Islet precursor cell (in vitro differentiated cells): Measurements from ENCODE around the gene SPATA7.

ENCODE experiments used
- DNase-seq: peaks from one replicate; pipeline ENCODE4 v3.0.0-alpha.2; 2018

Gene SPATA7

DNA sequence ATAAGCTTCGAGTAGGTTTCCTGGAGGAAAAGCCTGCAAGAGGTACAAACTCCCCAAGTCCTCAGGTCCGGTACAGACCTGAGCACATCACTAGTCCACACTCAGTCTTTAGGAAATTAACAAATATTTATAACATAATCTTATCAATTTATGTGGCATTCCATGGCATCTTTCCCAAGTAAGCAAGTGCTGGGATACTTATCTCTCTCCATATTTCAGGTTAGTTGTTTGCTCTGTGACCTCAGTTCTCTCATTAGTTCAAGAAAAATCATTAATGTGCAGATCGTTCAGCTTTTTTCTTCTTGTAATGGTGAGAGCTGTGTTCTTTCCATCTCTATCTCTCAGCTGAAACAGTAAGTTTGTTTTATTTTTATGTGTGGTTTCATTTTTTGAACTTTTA is 34.7 kb downstream of the SPATA7 start:
- no peak for DNase-seq

- DNase-seq = no peak
These were observed 35.8 kb downstream of the SPATA7 start for GRCh38 chr14:88421286-88421685.

DNA sequence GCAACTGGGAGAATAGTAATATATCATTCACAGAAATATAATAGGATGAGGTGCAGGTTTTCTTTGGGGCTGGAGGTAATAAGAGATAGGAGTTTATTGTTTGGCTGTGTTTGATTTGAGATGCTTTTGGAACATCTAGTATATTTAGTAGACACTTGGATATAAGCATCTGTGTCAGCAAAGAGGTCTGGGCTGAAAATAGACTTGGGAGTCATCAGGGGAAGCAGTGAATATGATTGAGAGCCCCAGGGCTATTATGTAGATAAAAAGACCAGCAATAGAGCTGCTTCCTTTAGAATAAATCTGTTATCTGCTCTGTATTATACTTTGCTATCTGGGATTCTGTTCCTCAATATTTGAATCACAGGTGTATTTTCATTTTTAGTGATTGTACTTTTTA is 36.6 kb downstream of the SPATA7 start:
- DNase-seq = no peak

GRCh38 chr14:88422919-88423650 is 37.6 kb downstream of the SPATA7 start:
- no peak for DNase-seq

GRCh38 chr14:88424573-88424972 is 39.1 kb downstream of the SPATA7 start:
- DNase-seq = no peak

- no peak for DNase-seq
These were observed 40.8 kb downstream of the SPATA7 start for GRCh38 chr14:88426271-88426670.

DNA sequence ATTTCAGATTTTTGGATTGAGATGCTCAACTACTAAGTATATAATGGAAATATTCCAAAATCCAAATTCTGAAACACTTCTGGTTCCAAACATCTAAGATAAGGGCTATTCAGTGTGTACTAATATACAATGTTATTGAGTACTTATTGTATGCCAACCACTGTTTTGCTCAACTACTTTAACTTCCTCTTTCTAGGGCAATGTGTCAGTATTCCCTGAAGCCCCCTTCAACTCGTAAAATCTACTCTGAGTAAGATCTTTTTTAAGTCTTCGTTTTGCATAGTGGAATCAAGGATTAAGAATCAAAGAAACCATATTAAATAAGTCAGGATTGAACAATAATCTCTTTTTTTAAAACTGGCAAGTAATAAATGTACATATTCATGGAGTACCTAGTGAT is 45.5 kb downstream of the SPATA7 start:
- DNase-seq = no peak

GRCh38 chr14:88437658-88438057 is 52.2 kb downstream of the SPATA7 start:
- DNase-seq = no peak

DNA sequence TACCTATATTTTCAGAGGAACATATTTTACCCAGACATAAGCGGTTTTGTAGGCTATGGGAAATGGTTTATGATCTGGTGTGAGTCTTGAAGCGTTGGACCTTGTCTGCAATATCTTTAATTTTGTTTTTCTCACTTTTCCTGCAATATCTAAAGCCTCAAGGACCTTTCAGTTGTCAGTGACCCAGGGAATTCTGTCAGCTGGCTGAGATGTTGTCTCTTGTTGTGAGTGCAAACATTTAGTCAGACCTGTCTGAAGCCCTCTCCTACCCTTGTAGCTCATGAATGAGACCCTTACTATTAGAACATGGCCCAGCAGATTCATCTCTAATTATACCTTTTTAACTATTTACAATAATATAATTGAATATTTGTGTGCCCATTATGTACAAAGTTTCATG is 53.6 kb downstream of the SPATA7 start:
- DNase-seq = no peak

GRCh38 chr14:88452231-88452630 is 66.8 kb downstream of the SPATA7 start:
- DNase-seq = no peak

DNA sequence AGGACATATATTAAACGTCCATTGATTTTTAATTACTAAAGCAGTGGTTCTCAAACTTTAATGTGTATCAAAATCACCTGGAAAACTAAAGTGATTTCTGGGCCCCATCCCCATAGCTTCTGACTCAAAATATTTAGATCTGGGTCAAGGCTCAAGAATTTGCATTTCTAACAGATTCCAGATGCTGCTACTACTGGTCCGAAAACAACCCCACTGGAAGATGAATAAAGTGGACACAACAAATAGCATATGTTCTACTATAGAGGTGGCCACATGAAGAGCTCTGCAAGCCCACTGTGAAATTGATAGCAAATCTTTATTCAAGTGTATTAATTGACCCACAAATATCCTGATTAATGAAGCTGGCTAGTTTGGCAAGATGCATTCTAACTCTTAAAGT is 69.4 kb downstream of the SPATA7 start:
- DNase-seq = no peak

GRCh38 chr14:88463318-88463717 is 77.9 kb downstream of the SPATA7 start:
- DNase-seq = no peak

GRCh38 chr14:88468406-88468805 is 82.9 kb downstream of the SPATA7 start:
- no peak for DNase-seq

DNA sequence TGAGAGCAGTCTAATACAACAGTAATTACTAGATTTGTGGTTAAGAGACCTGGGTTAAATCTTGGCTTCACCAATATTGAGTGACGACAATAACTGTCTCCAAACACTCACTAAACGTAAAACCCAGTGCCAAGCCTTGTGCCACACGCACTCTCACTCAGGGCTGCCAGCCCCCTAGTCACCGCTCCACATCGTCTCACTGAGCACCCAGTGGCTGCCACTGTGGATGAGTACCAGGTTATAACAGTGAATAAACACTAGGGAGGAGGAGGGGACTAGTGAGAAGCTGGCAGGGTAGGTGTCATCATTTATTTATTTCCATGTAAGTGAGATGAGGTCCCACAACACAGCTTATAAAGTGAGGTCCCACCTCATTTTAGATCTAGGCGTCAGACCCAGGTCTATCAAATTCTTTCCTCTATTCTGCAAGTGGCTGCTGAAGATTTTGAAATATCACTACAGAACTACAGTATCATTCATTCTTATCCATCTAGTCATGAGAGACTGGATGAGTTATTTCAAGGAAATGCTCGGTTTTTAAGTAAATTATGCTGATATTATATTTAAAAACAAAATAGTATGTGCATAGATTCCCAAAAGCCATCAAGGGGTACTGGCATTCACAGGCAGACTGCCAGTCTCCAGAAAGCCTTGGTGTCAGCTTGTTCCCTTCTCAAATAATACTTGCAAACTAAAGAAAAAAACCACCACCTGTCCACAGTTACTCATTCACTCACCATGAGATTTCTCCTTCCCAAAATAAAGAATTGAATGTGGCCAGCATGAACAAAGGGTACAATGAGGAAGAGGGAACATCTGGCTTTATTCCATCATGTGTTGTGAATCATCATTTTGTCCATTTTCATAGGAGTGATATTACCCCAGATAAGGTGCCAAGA is 85.3 kb downstream of the SPATA7 start:
- no peak for DNase-seq

DNA sequence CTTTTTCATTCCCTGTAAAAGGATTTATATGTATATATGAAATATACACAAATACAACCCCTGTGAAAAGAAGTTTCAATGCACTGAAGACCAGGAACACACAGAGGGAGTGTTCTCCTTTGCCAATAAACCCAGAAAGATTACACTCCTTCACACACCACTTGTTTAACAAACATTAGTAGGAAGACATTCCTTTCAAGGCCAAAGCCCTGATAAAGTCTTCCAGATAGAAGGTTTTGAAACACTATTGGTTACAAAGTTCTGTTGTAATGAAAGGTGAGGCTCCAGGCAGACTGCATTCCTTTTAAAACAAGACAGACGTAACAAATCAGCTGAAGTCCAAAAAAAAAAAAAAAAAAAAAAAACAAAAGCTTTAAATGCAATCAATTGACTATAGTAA is 88.3 kb downstream of the SPATA7 start:
- DNase-seq = no peak

DNA sequence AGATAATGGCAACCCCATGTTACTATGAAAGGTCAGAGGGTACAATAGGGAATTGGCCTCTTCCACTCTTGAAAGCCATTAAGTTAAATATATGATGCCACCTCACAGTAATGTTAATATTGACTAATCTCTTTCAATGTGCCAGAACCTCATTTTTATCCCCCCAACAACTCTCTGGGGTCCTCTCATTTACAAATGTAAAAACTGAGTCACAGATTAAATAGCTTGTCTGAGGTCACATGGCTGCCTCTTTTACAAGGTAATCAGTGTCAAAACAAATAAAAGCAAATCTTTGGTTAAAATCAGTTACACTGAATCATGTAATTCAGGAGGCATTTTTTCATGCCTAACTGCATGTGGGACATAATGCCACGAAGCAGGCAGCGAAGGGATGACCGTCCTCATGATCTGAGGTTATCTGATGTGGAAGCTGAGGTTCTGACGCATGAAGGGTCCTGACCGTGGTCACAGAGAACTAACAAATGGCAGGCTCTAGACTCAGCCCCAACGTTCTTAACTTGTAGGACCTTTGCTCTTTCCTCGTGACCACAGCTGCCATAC is 90.8 kb downstream of the SPATA7 start:
- DNase-seq = no peak

DNA sequence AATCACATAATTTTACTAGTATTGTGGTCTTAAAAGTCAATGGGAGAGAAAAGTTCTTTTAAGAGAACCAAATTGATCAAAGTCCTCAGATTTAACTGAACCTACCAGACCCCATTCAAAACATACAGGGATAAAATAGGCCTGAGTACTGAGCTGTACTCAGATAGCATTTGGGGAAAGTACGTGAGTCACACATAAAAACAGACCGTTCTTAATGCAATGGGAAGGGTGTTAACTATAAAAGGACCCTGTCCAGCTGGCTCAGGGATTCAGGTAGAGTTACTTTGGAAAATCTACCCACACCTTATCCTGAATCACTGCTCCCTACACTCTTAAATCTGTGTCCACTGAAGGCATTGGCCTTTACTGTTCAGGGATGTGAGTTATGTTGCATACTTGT is 91.4 kb downstream of the SPATA7 start:
- DNase-seq = no peak

GRCh38 chr14:88477513-88478250 is 92.2 kb downstream of the SPATA7 start:
- no peak for DNase-seq

DNA sequence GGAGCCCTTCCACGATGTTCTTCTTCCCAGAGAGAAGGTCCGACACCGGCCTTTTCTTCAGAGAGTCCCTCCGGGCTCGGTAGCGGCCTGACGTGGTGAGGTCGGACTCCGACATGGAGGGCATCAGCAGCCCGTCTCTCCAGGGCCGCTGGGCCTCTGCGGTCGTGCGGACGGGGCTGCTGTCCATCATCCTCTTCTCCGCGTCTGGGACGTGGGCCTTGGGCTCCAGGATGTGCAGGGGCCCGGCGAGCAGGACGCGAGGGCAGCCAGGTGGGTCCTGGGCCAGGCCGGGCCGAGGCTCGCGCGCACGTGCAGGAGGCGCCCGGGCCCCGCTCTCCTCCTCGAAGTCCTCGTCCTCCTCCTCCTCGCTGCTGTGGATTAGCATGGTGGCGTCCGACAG is 93.5 kb downstream of the SPATA7 start:
- DNase-seq = no peak

DNA sequence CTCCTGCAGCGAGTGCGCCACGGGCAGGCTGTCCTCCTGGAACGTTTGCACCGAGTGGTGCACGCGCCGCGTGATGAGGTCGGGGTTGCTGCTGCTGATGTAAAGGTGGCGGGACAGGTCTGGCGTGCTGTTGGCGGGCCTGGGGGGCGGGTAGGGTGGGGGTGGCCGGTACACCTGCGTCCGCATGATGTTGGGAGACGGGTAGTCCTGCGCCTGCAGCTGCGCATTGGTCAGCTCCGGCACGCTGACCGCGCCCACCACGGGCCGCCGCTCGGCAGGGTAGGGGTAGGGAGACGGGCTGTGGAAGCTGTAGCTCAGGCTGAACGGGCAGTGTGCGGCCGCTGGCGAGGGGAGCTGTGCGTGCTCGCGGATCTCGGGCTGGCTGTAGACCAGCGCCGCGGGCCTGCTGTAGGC is 94.1 kb downstream of the SPATA7 start:
- DNase-seq = no peak

- no peak for DNase-seq
These were observed 95.6 kb downstream of the SPATA7 start for GRCh38 chr14:88481059-88481458.

DNA sequence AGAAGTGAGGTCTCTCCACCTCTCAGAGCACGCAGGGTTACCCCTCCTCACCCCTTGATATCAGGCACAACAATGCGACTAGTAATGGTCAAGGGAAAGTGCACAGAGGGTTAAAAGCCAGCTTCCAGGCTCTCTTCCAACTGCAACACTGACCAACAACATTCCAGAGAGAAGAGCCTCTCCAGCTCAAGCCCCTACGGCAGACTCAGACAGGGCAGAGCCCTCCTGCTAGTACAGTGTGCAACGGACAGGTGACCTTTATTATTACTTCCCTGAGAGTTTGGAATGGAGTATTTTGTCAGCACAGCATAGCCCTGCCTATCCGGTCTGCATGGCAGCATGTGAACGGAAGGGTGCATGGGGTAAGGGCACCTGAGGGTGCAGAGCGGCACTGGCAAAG is 96.3 kb downstream of the SPATA7 start:
- no peak for DNase-seq

DNA sequence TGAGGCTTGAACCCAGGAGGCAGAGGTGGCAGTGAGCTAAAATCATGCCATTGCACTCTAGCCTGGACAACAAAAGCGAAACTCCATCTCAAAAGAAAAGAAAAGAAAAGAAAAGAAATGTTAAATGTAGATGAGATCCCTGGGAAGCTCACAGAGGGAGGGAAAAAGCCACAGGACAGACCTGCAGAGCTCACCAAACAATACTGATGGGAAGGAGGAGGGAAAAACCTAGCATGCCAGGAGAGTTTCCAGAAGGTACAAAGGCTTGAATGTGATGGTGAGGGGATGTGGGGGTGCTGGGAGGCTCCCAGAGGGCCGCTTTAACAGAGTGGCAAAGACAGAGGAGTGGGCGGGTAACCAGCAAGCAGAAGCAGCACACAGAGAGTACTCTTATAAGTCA is 97.1 kb downstream of the SPATA7 start:
- no peak for DNase-seq
